RWPE2 (cell line): ENCODE results near the gene C1orf21.

Experiments
- ATAC-seq: fragments of 200-7000 bp; cut with Tn5 transposase; 3 replicates; pipeline ENCODE4 v1.9.1; 2021; ENCODE audit warnings: low read depth
- DNase-seq: peaks from one replicate; pipeline ENCODE4 v3.0.0-alpha.2; 2020; ENCODE audit warnings: low spot score
- H3K27ac ChIP-seq: fragments of 450-650 bp; 2 replicates; pipeline ENCODE4 v1.5.1; 2017; ENCODE audit warnings: mild to moderate bottlenecking; ENCODE audit not compliant: poor library complexity, severe bottlenecking
- H3K27me3 ChIP-seq: fragments of 250-450 bp; sonication (Bioruptor Pico); 2 replicates; pipeline ENCODE4 v1.5.1; 2021; ENCODE audit warnings: mild to moderate bottlenecking, moderate library complexity; ENCODE audit not compliant: insufficient read depth, poor library complexity, severe bottlenecking
- H3K36me3 ChIP-seq: fragments of 250-450 bp; sonication (Bioruptor Pico); 2 replicates; pipeline ENCODE4 v1.5.1; 2020; ENCODE audit warnings: low read depth, mild to moderate bottlenecking, moderate library complexity
- H3K4me1 ChIP-seq: fragments of 250-450 bp; sonication (Bioruptor Pico); 2 replicates; pipeline ENCODE4 v1.5.1; 2021; ENCODE audit warnings: mild to moderate bottlenecking, moderate library complexity; ENCODE audit not compliant: insufficient read depth, poor library complexity, severe bottlenecking
- H3K4me3 ChIP-seq: fragments of 250-450 bp; sonication (Bioruptor Pico); 2 replicates; pipeline ENCODE4 v1.5.1; 2021; ENCODE audit warnings: mild to moderate bottlenecking, moderate library complexity; ENCODE audit not compliant: severe bottlenecking
- H3K9me3 ChIP-seq: fragments of 250-450 bp; sonication (Bioruptor Pico); 2 replicates; pipeline ENCODE4 v1.5.1; 2021; ENCODE audit warnings: mild to moderate bottlenecking, moderate library complexity; ENCODE audit not compliant: severe bottlenecking
- TF ChIP-seq, protein P1 (sequence below): fragments of 450-650 bp; IDR thresholded peaks from one replicate; pipeline ENCODE4 v1.5.1; 2017; ENCODE audit warnings: mild to moderate bottlenecking, moderate library complexity; ENCODE audit not compliant: poor library complexity, severe bottlenecking

Gene C1orf21

DNA sequence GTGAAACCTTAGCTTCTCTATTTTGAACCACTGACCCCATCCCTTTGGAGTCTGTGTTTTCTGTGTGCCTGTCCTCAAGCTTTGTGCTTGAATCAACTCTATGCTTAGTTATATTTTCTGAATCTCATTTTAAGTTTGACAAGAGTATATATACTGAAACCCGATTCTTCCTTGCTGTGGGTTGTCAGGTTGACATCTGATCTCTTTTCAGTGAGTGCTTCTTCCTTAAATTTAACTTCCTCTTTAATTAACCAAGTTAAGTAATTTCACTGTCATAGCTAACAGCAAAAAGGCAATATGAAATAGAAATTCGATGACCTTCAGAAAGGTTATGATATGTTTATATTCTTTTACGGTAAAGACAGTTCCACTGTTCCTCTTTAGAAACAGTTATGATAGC, 69.4 kb downstream of the C1orf21 start:
- Histone ChIP-seq H3K27ac (no peak overlapping the region), H3K4me1 (no peaks in the 10 kb centered on the region), H3K27me3 (no peaks in the 10 kb centered on the region), H3K4me3 (no peak overlapping the region), H3K36me3 (no peaks in the 10 kb centered on the region), H3K9me3 (no peaks in the 10 kb centered on the region)
- no peak for ATAC-seq
- TF ChIP-seq, protein P1, sequence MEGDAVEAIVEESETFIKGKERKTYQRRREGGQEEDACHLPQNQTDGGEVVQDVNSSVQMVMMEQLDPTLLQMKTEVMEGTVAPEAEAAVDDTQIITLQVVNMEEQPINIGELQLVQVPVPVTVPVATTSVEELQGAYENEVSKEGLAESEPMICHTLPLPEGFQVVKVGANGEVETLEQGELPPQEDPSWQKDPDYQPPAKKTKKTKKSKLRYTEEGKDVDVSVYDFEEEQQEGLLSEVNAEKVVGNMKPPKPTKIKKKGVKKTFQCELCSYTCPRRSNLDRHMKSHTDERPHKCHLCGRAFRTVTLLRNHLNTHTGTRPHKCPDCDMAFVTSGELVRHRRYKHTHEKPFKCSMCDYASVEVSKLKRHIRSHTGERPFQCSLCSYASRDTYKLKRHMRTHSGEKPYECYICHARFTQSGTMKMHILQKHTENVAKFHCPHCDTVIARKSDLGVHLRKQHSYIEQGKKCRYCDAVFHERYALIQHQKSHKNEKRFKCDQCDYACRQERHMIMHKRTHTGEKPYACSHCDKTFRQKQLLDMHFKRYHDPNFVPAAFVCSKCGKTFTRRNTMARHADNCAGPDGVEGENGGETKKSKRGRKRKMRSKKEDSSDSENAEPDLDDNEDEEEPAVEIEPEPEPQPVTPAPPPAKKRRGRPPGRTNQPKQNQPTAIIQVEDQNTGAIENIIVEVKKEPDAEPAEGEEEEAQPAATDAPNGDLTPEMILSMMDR, result no peak
- no peak for DNase-seq

DNA sequence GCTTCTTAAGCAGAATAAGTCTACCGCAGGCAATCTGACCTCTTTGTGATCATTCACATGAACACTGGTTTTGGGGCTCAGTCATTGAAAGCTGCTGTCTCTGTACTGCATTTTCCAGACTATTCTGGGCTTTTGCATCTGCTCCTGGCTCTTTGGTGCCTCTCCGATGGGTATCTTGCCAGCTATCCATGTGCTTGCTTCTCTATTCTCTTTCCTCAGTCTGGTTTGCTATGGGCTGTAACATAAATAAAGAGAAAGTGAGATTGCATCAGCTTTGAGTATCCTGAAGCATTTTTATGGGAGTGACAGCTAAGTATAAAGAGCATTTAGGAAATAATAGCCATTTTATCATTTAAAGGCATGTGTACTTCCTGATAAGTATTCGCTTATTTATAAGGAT, 70.7 kb downstream of the C1orf21 start:
- H3K27ac ChIP-seq, result no peak overlapping the region
- DNase-seq (no peak), ATAC-seq (no peak)
- no peaks in the 10 kb centered on the region for H3K27me3 ChIP-seq
- TF ChIP-seq, protein P1, result no peak
- H3K9me3 ChIP-seq, result no peaks in the 10 kb centered on the region
- H3K4me3 ChIP-seq, result no peak overlapping the region
- H3K36me3 ChIP-seq, result no peaks in the 10 kb centered on the region
- H3K4me1 ChIP-seq, result no peaks in the 10 kb centered on the region

DNA sequence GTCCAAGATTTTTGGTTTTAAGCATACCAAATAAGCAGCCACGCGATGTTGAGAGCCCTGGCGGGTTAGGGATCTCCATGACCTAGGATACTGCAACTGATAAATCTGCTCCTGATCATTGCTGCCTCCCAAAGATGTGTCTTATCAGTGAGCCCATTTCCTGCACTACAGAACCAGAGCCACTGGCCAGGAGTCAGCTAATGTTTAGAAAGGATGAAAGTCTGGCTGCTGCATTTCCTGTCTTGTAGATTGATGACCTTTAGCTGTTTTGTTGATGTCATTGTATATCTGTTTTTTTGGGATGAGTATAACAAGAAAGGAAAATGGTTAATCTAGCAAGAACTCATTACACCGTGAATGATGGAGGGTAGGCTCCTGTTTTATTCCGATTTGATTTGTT, 74.5 kb downstream of the C1orf21 start:
- Histone ChIP-seq H3K36me3 (no peaks in the 10 kb centered on the region), H3K27ac (no peak overlapping the region), H3K4me3 (no peak overlapping the region), H3K9me3 (no peaks in the 10 kb centered on the region), H3K27me3 (no peaks in the 10 kb centered on the region), H3K4me1 (peaks cover 4% of the 10 kb centered on the region)
- TF ChIP-seq, protein P1, result no peak
- ATAC-seq, result no peak
- DNase-seq, result no peak

DNA sequence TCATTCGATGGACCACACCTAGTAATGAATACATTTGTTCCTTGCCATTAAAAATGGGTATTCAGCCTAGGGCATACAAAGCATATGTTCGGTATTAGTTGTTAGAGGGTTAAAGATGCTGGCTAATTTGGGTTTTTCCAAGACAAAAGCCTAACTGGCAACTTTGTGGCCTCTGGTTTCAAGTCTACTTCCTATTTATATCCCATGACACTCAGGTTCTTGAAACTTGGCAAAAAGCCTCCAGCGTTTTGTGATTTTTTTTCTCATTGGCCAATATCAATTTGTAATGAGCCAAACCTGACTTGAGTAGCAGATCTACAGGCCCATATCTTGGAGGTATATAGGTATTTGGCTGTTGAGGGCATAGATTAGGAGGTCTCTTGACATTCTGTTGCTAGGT, 75.3 kb downstream of the C1orf21 start:
- ATAC-seq, result no peak
- DNase-seq, result no peak
- H3K36me3 ChIP-seq, result no peaks in the 10 kb centered on the region
- peaks cover 4% of the 10 kb centered on the region for H3K4me1 ChIP-seq
- TF ChIP-seq, protein P1, result no peak
- H3K27me3 ChIP-seq, result no peaks in the 10 kb centered on the region
- H3K9me3 ChIP-seq, result no peaks in the 10 kb centered on the region
- no peak overlapping the region for H3K4me3 ChIP-seq
- no peak overlapping the region for H3K27ac ChIP-seq

DNA sequence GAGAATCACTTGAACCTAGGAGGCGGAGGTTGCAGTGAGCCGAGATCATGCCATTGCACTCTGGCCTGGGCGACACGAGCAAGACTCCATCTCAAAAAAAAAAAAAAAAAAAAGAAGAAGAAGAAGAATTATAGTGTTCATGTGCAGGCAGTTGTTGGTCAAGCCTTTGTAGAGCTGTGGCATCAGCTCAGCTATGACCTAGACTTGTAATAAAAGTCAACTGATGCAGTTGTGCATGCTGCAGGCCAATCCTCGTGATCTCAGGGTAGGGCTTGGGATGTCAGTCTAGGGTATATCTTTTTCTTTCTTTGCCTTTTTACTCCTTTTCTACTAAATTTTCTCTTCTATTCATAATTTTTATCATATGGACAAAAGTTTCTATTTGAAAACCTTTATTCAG, 76.2 kb downstream of the C1orf21 start:
- no peak overlapping the region for H3K27ac ChIP-seq
- DNase-seq, result no peak
- TF ChIP-seq, protein P1, result no peak
- no peak overlapping the region for H3K4me3 ChIP-seq
- no peaks in the 10 kb centered on the region for H3K27me3 ChIP-seq
- no peaks in the 10 kb centered on the region for H3K36me3 ChIP-seq
- ATAC-seq, result no peak
- peaks cover 4% of the 10 kb centered on the region for H3K4me1 ChIP-seq
- no peaks in the 10 kb centered on the region for H3K9me3 ChIP-seq
